ENCODE measurements around the gene HSD3B7. TPM values are rescaled to one million over a fixed set of nuclear protein-coding genes. Genes with fewer than 3 reads are reported as not detected.

Gene HSD3B7
- total RNA-seq, 2 donors from 2014 or later: 4.1 to 4.8 TPM

DNA sequence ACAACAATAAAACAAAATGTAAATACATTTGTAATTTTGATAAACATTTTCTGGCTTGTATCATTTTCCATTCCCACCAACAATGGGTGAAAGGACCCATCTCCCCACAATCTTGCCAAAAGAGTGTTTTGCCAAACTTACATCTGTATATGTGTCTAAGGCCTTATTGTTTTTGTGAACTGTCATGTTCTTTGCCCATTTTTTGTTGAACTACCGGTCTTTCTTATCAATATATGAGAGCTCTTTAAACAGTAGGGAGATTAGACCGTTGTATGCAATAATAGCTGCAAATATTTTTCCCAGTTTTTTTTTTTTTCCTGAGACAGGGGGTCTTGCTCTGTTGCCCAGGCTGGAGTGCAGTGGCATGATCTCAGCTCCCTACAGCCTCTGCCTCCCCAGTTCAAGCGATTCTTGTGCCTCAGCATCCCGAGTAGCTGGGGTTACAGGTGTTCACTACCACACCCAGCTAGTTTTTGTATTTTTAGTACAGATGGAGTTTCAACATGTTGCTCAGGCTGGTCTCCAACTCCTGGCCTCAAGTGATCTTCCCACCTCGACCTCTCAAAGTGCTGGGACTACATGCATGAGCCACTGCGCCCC is 38.7 kb downstream of the HSD3B7 start:
- H3K4me3 Mint-ChIP-seq: no peak overlapping the region
- Histone ChIP-seq H3K36me3 (ENCODE audit: control insufficient read depth, insufficient read depth, low read length) (no peaks in the 10 kb centered on the region), H3K27ac (ENCODE audit: low read depth, low read length) (no peak overlapping the region), H3K9me3 (ENCODE audit: control insufficient read depth, low read length) (no peaks in the 10 kb centered on the region), H3K4me3 (ENCODE audit: low read length) (no peak overlapping the region), H3K4me1 (ENCODE audit: control insufficient read depth, insufficient read depth, low read length) (peaks cover 3% of the 10 kb centered on the region), H3K9ac (ENCODE audit: extremely low read depth, low read length, poor library complexity, severe bottlenecking) (no peak overlapping the region), H3K27me3 (ENCODE audit: control insufficient read depth, insufficient read depth, low read length, poor library complexity, severe bottlenecking) (no peaks in the 10 kb centered on the region)
- H3K36me3 Mint-ChIP-seq (ENCODE audit: low read depth): no peaks in the 10 kb centered on the region
- TF ChIP-seq, protein P1, sequence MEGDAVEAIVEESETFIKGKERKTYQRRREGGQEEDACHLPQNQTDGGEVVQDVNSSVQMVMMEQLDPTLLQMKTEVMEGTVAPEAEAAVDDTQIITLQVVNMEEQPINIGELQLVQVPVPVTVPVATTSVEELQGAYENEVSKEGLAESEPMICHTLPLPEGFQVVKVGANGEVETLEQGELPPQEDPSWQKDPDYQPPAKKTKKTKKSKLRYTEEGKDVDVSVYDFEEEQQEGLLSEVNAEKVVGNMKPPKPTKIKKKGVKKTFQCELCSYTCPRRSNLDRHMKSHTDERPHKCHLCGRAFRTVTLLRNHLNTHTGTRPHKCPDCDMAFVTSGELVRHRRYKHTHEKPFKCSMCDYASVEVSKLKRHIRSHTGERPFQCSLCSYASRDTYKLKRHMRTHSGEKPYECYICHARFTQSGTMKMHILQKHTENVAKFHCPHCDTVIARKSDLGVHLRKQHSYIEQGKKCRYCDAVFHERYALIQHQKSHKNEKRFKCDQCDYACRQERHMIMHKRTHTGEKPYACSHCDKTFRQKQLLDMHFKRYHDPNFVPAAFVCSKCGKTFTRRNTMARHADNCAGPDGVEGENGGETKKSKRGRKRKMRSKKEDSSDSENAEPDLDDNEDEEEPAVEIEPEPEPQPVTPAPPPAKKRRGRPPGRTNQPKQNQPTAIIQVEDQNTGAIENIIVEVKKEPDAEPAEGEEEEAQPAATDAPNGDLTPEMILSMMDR (conservative IDR thresholded peaks at IDR 0.05): no peak
- no peaks in the 10 kb centered on the region for H3K27me3 Mint-ChIP-seq (ENCODE audit: insufficient read depth)
- H3K4me1 Mint-ChIP-seq: no peaks in the 10 kb centered on the region
- no peak for DNase-seq
- H3K9me3 Mint-ChIP-seq: no peaks in the 10 kb centered on the region
- WGBS, 2 experiments (ENCODE audit: insufficient coverage in 1 of 2, insufficient read length in 1 of 2): 91 to 92% methylated on average over 4 to 6 of the region's 6 CpGs
- H3K27ac Mint-ChIP-seq: no peak overlapping the region

DNA sequence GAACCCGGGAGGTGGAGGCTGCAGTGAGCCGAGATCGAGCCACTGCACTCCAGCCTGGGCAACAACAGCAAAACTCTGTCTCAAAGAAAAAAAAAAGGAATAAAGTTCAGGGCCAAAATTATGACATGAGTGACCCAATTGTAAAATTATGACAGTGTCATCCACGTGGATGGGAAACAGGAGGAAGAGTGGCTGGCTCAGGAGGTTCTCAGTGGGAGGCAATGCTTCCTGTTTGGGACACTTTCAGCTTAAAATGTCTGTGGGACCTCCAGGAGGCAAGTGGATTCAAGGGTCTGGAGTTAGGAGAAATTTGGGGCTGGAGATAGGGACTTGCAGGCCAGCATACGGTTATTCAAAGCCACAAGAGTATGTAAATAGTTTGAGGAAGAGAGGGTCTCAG is 40.3 kb downstream of the HSD3B7 start:
- Mint-ChIP-seq H3K9me3 (no peaks in the 10 kb centered on the region), H3K27me3 (ENCODE audit: insufficient read depth) (peaks cover under 1% of the 10 kb centered on the region), H3K27ac (no peak overlapping the region), H3K4me1 (no peaks in the 10 kb centered on the region), H3K4me3 (no peak overlapping the region), H3K36me3 (ENCODE audit: low read depth) (no peaks in the 10 kb centered on the region)
- DNase-seq: no peak
- H3K27me3 ChIP-seq (ENCODE audit: control insufficient read depth, insufficient read depth, low read length, poor library complexity, severe bottlenecking): no peaks in the 10 kb centered on the region
- H3K9me3 ChIP-seq (ENCODE audit: control insufficient read depth, low read length): no peaks in the 10 kb centered on the region
- peaks cover 3% of the 10 kb centered on the region for H3K4me1 ChIP-seq (ENCODE audit: control insufficient read depth, insufficient read depth, low read length)
- TF ChIP-seq, protein P1 (conservative IDR thresholded peaks at IDR 0.05): no peak
- 79 to 92% methylated on average over 2 to 5 of the region's 5 CpGs for WGBS, 2 experiments (ENCODE audit: insufficient coverage in 1 of 2, insufficient read length in 1 of 2)
- H3K27ac ChIP-seq (ENCODE audit: low read depth, low read length): no peak overlapping the region
- no peak overlapping the region for H3K4me3 ChIP-seq (ENCODE audit: low read length)
- no peaks in the 10 kb centered on the region for H3K36me3 ChIP-seq (ENCODE audit: control insufficient read depth, insufficient read depth, low read length)
- no peak overlapping the region for H3K9ac ChIP-seq (ENCODE audit: extremely low read depth, low read length, poor library complexity, severe bottlenecking)

DNA sequence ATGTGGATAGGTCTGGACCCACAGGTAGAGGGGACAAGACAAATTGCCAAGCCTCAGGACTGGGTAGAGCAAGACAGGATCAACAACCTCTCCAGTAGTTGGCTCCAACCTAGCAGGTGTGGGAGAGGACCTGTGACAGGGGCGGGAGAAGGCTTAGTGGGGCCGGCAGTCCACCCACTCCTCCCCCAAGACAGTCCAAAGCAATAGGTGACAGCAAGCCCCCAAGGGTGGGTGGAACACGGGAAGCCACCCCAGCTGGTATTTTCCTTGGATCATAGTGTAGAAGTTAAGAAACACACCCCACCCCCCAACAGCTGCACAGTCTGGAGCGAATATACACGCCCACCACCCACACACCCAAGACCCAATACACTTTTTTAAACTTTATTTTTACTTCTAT is 44.3 kb downstream of the HSD3B7 start:
- Histone ChIP-seq H3K27me3 (ENCODE audit: control insufficient read depth, insufficient read depth, low read length, poor library complexity, severe bottlenecking) (no peaks in the 10 kb centered on the region), H3K9ac (ENCODE audit: extremely low read depth, low read length, poor library complexity, severe bottlenecking) (no peak overlapping the region), H3K4me1 (ENCODE audit: control insufficient read depth, insufficient read depth, low read length) (no peaks in the 10 kb centered on the region), H3K27ac (ENCODE audit: low read depth, low read length) (no peak overlapping the region), H3K36me3 (ENCODE audit: control insufficient read depth, insufficient read depth, low read length) (no peaks in the 10 kb centered on the region), H3K9me3 (ENCODE audit: control insufficient read depth, low read length) (no peaks in the 10 kb centered on the region), H3K4me3 (ENCODE audit: low read length) (no peak overlapping the region)
- Mint-ChIP-seq H3K4me3 (no peak overlapping the region), H3K27ac (no peak overlapping the region), H3K27me3 (ENCODE audit: insufficient read depth) (peaks cover 8% of the 10 kb centered on the region), H3K9me3 (no peaks in the 10 kb centered on the region), H3K36me3 (ENCODE audit: low read depth) (peaks cover 1% of the 10 kb centered on the region), H3K4me1 (peaks cover 5% of the 10 kb centered on the region)
- TF ChIP-seq, protein P1 (conservative IDR thresholded peaks at IDR 0.05): no peak
- WGBS, 2 experiments (ENCODE audit: insufficient coverage in 1 of 2, insufficient read length in 1 of 2): 80% methylated on average over 3 of the region's 5 CpGs; no CpG with 5 or more reads in 1 of the 2 experiments
- DNase-seq: no peak
